Liver (tissue), 9 donors: ENCODE results near the gene IGFL4. TPM values are rescaled to one million over a fixed set of nuclear protein-coding genes. Genes with fewer than 3 reads are reported as not detected.

ENCODE experiments used
- DNase-seq: peaks from one replicate; pipeline ENCODE4 v3.0.0-alpha.2; 2017; ENCODE audit warnings: low spot score
- H3K27ac ChIP-seq, 2 donors: one replicate each; pipeline ENCODE4 v1.7.0; 2013; ENCODE audit warnings: inconsistent platforms in 2 of 2, low read length in 2 of 2, control low read depth in 1 of 2, low read depth in 1 of 2, mild to moderate bottlenecking in 1 of 2
- H3K27me3 ChIP-seq, 4 donors: one replicate each; pipeline versions ENCODE4 v1.6.1 to v1.7.0; 2013; ENCODE audit warnings: low read length in 3 of 4, inconsistent platforms in 1 of 4, mild to moderate bottlenecking in 1 of 4, moderate library complexity in 1 of 4; ENCODE audit not compliant: control insufficient read depth in 4 of 4, insufficient read depth in 4 of 4
- H3K36me3 ChIP-seq, 4 donors: one replicate each; pipeline versions ENCODE4 v1.6.1 to v1.7.0; 2013; ENCODE audit warnings: low read length in 3 of 4, mild to moderate bottlenecking in 3 of 4, low read depth in 1 of 4, moderate library complexity in 1 of 4; ENCODE audit not compliant: control insufficient read depth in 4 of 4, insufficient read depth in 3 of 4
- H3K4me1 ChIP-seq, 4 donors: one replicate each; pipeline versions ENCODE4 v1.6.1 to v1.7.0; 2013; ENCODE audit warnings: low read length in 3 of 4, mild to moderate bottlenecking in 3 of 4, moderate library complexity in 1 of 4; ENCODE audit not compliant: control insufficient read depth in 4 of 4, insufficient read depth in 4 of 4
- H3K4me3 ChIP-seq, 3 donors: one replicate each; pipeline versions ENCODE4 v1.6.1 to v1.7.0; 2013; ENCODE audit warnings: low read length in 3 of 3, control low read depth in 1 of 3, low read depth in 1 of 3, mild to moderate bottlenecking in 1 of 3
- H3K9ac ChIP-seq, 2 donors: one replicate each; pipeline ENCODE4 v1.7.0; 2013; ENCODE audit warnings: low read length in 2 of 2, mild to moderate bottlenecking in 2 of 2, moderate library complexity in 2 of 2, control low read depth in 1 of 2, low read depth in 1 of 2
- H3K9me3 ChIP-seq, 4 donors: one replicate each; pipeline versions ENCODE4 v1.6.1 to v1.7.0; 2013; ENCODE audit warnings: low read length in 3 of 4; ENCODE audit not compliant: control insufficient read depth in 4 of 4
- EGR1 ChIP-seq, 2 donors: IDR thresholded peaks; 2 replicates each; pipeline ENCODE4 v1.6.1; 2016 to 2018; ENCODE audit warnings: antibody characterized with exemption in 2 of 2, low read depth in 2 of 2
- FOXA1 ChIP-seq: IDR thresholded peaks from 2 replicates; pipeline ENCODE4 v1.6.1; 2016; ENCODE audit warnings: antibody characterized with exemption
- FOXA2 ChIP-seq: IDR thresholded peaks from 2 replicates; pipeline ENCODE4 v1.6.1; 2016; ENCODE audit warnings: antibody characterized with exemption
- GABPA ChIP-seq, 2 donors: IDR thresholded peaks in 1 of 2; conservative IDR thresholded peaks in 1 of 2; 2 replicates each; pipeline ENCODE4 v1.6.1; 2016; ENCODE audit warnings: antibody characterized with exemption in 2 of 2, mild to moderate bottlenecking in 1 of 2, moderate library complexity in 1 of 2
- HNF4A ChIP-seq, 2 donors: conservative IDR thresholded peaks; 2 replicates each; pipeline ENCODE4 v1.6.1; 2016; ENCODE audit warnings: antibody characterized with exemption in 2 of 2, mild to moderate bottlenecking in 2 of 2
- HNF4G ChIP-seq: IDR thresholded peaks from 2 replicates; pipeline ENCODE4 v1.6.1; 2016; ENCODE audit warnings: antibody characterized with exemption
- JUND ChIP-seq, 2 donors: IDR thresholded peaks; 2 replicates each; pipeline ENCODE4 v1.6.1; 2016; ENCODE audit warnings: antibody characterized with exemption in 2 of 2
- NR2F2 ChIP-seq: IDR thresholded peaks from 2 replicates; pipeline ENCODE4 v1.6.1; 2016; ENCODE audit warnings: antibody characterized with exemption
- RAD21 ChIP-seq, 2 donors: IDR thresholded peaks; 2 replicates each; pipeline ENCODE4 v1.6.1; 2016; ENCODE audit warnings: antibody characterized with exemption in 2 of 2, mild to moderate bottlenecking in 2 of 2
- RXRA ChIP-seq, 2 donors: IDR thresholded peaks; 2 replicates each; pipeline ENCODE4 v1.6.1; 2017 to 2018; ENCODE audit warnings: antibody characterized with exemption in 2 of 2, mild to moderate bottlenecking in 1 of 2
- SP1 ChIP-seq: IDR thresholded peaks from 2 replicates; pipeline ENCODE4 v1.6.1; 2018; ENCODE audit warnings: antibody characterized with exemption, mild to moderate bottlenecking
- TAF1 ChIP-seq: conservative IDR thresholded peaks from 2 replicates; pipeline ENCODE4 v1.6.1; 2016; ENCODE audit warnings: antibody characterized with exemption, mild to moderate bottlenecking
- YY1 ChIP-seq: IDR thresholded peaks from 2 replicates; pipeline ENCODE4 v1.6.1; 2016; ENCODE audit warnings: antibody characterized with exemption, mild to moderate bottlenecking
- WGBS: extraction: QIAGEN DNeasy Blood & Tissue Kit; methylation state at CpG from one replicate; pipeline ENCODE4 v1.1.7; 2013; 5-methylcytosine and 5-hydroxymethylcytosine counted together
- polyA plus RNA-seq, 2 donors: library from polyadenylated mRNA; stranded (reverse) in 1 of 2; unstranded in 1 of 2; fragments of 200-250 nt in 1 of 2; fragments of >200 nt in 1 of 2; fragmentation: Nextera tagmentation in 1 of 2; extraction: Ambion mirVana in 1 of 2; gene quantifications; one replicate each; pipeline versions ENCODE4 v1.2.1 to v1.2.3, GENCODE V29; 2013 to 2015
- total RNA-seq, 2 donors: library from RNA; depleted of rRNA; stranded (reverse); fragments of >200 nt; gene quantifications; one replicate each; pipeline ENCODE4 v1.2.3, GENCODE V29; 2014
- TF ChIP-seq, protein P1 (sequence below): IDR thresholded peaks from 2 replicates; pipeline ENCODE4 v1.6.1; 2016; ENCODE audit warnings: antibody characterized with exemption
- TF ChIP-seq, protein P2 (sequence below): IDR thresholded peaks from 2 replicates; pipeline ENCODE4 v1.6.1; 2016; ENCODE audit warnings: antibody characterized with exemption
- TF ChIP-seq, protein P3 (sequence below): IDR thresholded peaks from 2 replicates; pipeline ENCODE4 v1.6.1; 2016; ENCODE audit warnings: antibody characterized with exemption, mild to moderate bottlenecking
- TF ChIP-seq, protein P4 (sequence below): IDR thresholded peaks from 2 replicates; pipeline ENCODE4 v1.6.1; 2016; ENCODE audit warnings: antibody characterized with exemption
- TF ChIP-seq, protein P5 (sequence below): fragments of 150-350 bp; IDR thresholded peaks from 2 replicates; pipeline ENCODE4 v1.5.1; 2017; ENCODE audit warnings: improper control_type of control experiment, low read depth, low read length; ENCODE audit not compliant: missing input control
- donor health status: healthy.
- donor health status: healthy.
- donor health status: healthy.
- donor health status: healthy.
- donor health status: healthy.

Gene IGFL4
- total and polyA plus RNA-seq, 4 donors: not detected

DNA sequence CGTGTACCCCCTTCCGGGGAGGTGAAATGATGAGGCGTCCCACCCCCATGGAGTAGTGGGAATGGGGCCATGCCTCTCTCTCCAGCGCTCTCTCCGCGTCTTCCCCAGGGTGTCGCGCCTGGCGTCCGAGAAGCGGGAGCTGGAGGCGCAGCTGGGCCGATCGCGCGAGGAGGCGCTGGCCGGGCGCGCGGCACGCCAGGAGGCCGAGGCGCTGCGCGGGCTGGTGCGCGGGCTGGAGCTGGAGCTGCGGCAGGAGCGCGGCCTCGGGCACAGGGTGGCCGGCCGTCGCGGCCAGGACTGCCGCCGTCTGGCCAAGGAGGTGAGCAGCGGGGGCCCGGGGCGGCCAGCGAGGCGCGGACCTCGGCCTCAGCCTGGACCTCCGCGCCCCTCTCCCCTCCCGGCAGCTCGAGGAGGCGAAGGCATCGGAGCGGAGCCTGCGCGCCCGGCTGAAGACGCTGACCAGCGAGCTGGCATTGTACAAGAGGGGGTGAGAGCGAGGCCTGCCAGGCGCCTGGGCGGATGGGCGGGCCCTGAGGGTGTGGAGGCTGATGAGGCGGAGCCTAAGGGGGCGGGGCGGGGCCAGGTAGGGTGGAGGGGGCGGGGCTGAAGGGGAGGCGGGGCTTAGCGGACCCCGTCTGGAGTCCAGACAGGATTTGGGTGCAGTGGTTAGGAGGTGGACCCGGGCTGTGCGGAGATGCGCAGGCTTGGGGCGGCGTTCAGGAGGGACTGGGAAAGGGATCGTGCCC, 25.7 kb downstream of the IGFL4 start:
- peak overlapping the region in 1 of 3 donors; percentile 31 for H3K4me3 ChIP-seq
- peaks cover 0 to 5% (median 0%) of the 10 kb centered on the region in 4 donors for H3K36me3 ChIP-seq
- WGBS: 13% methylated on average over 74 of the region's 74 CpGs
- H3K27ac ChIP-seq: no peak overlapping the region
- H3K9me3 ChIP-seq: no peaks in the 10 kb centered on the region
- H3K9ac ChIP-seq: no peak overlapping the region
- H3K4me1 ChIP-seq: peaks cover 8 to 24% (median 15%) of the 10 kb centered on the region in 4 donors
- DNase-seq: peak; percentile 60
- TF ChIP-seq, protein P1, sequence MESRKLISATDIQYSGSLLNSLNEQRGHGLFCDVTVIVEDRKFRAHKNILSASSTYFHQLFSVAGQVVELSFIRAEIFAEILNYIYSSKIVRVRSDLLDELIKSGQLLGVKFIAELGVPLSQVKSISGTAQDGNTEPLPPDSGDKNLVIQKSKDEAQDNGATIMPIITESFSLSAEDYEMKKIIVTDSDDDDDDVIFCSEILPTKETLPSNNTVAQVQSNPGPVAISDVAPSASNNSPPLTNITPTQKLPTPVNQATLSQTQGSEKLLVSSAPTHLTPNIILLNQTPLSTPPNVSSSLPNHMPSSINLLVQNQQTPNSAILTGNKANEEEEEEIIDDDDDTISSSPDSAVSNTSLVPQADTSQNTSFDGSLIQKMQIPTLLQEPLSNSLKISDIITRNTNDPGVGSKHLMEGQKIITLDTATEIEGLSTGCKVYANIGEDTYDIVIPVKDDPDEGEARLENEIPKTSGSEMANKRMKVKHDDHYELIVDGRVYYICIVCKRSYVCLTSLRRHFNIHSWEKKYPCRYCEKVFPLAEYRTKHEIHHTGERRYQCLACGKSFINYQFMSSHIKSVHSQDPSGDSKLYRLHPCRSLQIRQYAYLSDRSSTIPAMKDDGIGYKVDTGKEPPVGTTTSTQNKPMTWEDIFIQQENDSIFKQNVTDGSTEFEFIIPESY: no peak
- TF ChIP-seq FOXA2 (no peak), RXRA (IDR thresholded peaks at IDR 0.05) (no peak), EGR1 (IDR thresholded peaks at IDR 0.05; ENCODE audit: low read depth in 2 of 2) (no peak), JUND (IDR thresholded peaks at IDR 0.05) (no peak), SP1 (no peak), RAD21 (IDR thresholded peaks at IDR 0.05) (no peak)
- TF ChIP-seq, protein P2, sequence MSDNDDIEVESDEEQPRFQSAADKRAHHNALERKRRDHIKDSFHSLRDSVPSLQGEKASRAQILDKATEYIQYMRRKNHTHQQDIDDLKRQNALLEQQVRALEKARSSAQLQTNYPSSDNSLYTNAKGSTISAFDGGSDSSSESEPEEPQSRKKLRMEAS: no peak
- TF ChIP-seq, protein P3, sequence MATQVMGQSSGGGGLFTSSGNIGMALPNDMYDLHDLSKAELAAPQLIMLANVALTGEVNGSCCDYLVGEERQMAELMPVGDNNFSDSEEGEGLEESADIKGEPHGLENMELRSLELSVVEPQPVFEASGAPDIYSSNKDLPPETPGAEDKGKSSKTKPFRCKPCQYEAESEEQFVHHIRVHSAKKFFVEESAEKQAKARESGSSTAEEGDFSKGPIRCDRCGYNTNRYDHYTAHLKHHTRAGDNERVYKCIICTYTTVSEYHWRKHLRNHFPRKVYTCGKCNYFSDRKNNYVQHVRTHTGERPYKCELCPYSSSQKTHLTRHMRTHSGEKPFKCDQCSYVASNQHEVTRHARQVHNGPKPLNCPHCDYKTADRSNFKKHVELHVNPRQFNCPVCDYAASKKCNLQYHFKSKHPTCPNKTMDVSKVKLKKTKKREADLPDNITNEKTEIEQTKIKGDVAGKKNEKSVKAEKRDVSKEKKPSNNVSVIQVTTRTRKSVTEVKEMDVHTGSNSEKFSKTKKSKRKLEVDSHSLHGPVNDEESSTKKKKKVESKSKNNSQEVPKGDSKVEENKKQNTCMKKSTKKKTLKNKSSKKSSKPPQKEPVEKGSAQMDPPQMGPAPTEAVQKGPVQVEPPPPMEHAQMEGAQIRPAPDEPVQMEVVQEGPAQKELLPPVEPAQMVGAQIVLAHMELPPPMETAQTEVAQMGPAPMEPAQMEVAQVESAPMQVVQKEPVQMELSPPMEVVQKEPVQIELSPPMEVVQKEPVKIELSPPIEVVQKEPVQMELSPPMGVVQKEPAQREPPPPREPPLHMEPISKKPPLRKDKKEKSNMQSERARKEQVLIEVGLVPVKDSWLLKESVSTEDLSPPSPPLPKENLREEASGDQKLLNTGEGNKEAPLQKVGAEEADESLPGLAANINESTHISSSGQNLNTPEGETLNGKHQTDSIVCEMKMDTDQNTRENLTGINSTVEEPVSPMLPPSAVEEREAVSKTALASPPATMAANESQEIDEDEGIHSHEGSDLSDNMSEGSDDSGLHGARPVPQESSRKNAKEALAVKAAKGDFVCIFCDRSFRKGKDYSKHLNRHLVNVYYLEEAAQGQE: no peak
- H3K27me3 ChIP-seq: no peaks in the 10 kb centered on the region

DNA sequence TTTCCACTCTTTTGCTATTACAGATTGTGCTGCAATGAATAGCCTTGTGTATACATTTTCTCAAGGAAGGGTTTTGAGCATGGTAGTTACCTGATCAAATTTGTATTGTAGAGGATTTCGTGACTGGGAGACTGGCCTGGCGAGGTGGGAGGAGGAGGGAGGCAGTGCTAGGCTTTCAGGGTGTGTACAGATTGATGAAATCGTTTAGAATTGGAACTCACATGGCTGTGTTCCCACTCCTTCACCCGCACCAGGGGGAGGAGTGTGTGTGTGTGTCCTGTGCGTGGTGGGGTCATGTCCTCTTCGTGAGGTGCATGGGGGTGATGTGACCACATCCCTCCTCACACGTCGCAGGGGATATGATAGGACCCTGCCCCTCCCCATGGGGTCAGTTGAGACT, 26.3 kb downstream of the IGFL4 start:
- peaks cover 0 to 5% (median 0%) of the 10 kb centered on the region in 4 donors for H3K36me3 ChIP-seq
- TF ChIP-seq JUND (IDR thresholded peaks at IDR 0.05) (no peak), YY1 (no peak), FOXA2 (no peak), EGR1 (IDR thresholded peaks at IDR 0.05; ENCODE audit: low read depth in 2 of 2) (no peak), HNF4G (no peak), TAF1 (no peak), SP1 (no peak), RXRA (IDR thresholded peaks at IDR 0.05) (no peak), FOXA1 (no peak), HNF4A (conservative IDR thresholded peaks at IDR 0.05) (no peak), GABPA (IDR thresholded peaks at IDR 0.05 in 1 of 2, conservative IDR thresholded peaks at IDR 0.05 in 1 of 2) (no peak), RAD21 (IDR thresholded peaks at IDR 0.05) (no peak), NR2F2 (no peak)
- TF ChIP-seq, protein P4, sequence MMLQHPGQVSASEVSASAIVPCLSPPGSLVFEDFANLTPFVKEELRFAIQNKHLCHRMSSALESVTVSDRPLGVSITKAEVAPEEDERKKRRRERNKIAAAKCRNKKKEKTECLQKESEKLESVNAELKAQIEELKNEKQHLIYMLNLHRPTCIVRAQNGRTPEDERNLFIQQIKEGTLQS: no peak
- TF ChIP-seq, protein P1: no peak
- TF ChIP-seq, protein P5, sequence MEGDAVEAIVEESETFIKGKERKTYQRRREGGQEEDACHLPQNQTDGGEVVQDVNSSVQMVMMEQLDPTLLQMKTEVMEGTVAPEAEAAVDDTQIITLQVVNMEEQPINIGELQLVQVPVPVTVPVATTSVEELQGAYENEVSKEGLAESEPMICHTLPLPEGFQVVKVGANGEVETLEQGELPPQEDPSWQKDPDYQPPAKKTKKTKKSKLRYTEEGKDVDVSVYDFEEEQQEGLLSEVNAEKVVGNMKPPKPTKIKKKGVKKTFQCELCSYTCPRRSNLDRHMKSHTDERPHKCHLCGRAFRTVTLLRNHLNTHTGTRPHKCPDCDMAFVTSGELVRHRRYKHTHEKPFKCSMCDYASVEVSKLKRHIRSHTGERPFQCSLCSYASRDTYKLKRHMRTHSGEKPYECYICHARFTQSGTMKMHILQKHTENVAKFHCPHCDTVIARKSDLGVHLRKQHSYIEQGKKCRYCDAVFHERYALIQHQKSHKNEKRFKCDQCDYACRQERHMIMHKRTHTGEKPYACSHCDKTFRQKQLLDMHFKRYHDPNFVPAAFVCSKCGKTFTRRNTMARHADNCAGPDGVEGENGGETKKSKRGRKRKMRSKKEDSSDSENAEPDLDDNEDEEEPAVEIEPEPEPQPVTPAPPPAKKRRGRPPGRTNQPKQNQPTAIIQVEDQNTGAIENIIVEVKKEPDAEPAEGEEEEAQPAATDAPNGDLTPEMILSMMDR: no peak
- DNase-seq: no peak
- no peak overlapping the region for H3K27ac ChIP-seq
- no peak overlapping the region for H3K4me3 ChIP-seq
- H3K27me3 ChIP-seq: no peaks in the 10 kb centered on the region
- peaks cover 8 to 24% (median 15%) of the 10 kb centered on the region in 4 donors for H3K4me1 ChIP-seq
- no peaks in the 10 kb centered on the region for H3K9me3 ChIP-seq
- H3K9ac ChIP-seq: no peak overlapping the region
- 47% methylated on average over 8 of the region's 8 CpGs for WGBS
